NCI-H2029 treated with DMSO at 0.1 percent for 48 hours (cell line): ENCODE results near the gene CDC14A.
A peak's percentile ranks its signal among the peaks of the same experiment; 100 is the strongest.
"Not testable (repeated sequence)": the region's sequence is repeated elsewhere in the genome, so short reads cannot be mapped to it uniquely, and the experiment has no call there.

Experiments
- DNase-seq: peaks from one replicate; lab custom pipeline; 2025; lab: John Stamatoyannopoulos, UW

Gene CDC14A

DNA sequence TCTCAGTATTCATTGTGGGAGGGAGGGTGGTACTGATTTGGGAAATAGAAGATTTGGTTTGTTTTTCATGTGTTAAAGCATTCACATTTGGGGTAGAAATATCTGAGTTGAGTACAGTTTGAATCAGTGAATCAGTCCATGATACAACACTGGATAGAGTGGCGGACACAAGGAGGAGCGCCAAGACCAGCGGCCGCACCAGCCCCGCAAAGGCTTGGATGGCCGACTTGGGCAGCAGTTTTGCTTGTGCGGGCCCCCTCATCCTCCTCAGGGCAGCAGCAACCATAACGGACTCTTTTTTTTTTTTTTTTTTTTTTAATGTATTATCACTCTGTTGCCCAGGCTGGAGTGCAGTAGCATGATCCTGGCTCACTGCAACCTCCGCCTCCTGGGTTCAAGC is 20.0 kb upstream of the CDC14A start:
- DNase-seq, result no peak

DNA sequence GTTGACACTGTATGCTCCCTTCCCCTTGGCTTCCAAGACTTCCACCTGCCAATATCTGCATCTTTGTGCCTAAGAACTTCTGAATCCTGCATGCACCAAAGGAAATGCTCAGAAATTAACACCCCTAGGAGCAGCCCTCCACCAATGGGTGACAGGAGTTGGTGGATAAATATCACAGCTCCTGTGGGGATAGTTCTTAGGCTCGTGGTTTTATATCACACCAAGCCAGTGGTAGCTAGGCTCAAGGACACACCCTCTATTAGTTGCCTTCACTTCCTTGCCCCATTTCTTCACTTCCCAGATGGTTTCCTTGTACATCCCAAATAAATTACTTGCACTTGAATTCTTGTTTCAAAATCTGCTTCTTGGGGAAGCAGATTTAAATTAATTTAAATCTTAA is 16.9 kb upstream of the CDC14A start:
- DNase-seq, result no peak

DNA sequence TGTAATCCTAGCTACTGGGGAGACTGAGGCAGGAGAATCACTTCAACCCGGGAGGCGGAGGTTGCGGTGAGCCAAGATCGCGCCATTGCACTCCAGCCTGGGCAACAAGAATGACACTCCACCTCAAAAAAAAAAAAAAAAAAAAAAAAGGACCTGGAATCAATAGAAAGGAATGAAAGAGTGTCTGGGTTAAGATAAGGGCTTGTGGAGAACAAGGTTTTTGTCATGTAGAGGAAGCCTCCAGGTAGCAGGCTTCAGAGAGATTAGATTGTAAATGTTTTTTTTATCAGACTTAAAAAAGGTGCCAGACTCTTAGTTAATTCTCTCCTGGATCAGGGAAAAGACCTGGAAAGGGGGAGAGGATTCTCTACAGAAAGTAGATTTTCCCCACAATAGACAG is 14.4 kb upstream of the CDC14A start:
- DNase-seq, result not testable (repeated sequence)

GRCh38 chr1:100339735-100340134 is 12.6 kb upstream of the CDC14A start:
- not testable (repeated sequence) for DNase-seq

- DNase-seq, result no peak
These were observed 11.8 kb upstream of the CDC14A start for GRCh38 chr1:100340494-100340893.

GRCh38 chr1:100342348-100342747 is 10.0 kb upstream of the CDC14A start:
- no peak for DNase-seq

DNA sequence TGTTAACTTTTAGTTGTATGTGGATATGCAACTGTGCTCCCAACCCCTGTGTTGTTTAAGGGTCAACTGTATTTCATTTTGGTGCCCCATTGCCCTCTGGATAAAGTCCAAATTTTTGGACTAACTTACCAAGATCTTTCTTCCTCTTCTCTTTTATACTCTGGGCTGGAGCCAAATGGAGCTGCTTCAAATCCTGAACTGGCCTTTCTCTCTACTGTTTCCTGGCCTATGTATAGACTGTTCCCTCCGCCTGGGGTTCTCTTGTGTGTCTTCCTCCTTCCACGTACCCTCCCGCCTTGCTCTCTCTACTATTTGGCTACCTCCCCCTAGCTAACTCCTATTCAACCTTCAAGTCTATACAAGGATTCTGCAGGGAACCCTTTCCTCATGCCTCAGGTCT is 8.4 kb upstream of the CDC14A start:
- no peak for DNase-seq

DNA sequence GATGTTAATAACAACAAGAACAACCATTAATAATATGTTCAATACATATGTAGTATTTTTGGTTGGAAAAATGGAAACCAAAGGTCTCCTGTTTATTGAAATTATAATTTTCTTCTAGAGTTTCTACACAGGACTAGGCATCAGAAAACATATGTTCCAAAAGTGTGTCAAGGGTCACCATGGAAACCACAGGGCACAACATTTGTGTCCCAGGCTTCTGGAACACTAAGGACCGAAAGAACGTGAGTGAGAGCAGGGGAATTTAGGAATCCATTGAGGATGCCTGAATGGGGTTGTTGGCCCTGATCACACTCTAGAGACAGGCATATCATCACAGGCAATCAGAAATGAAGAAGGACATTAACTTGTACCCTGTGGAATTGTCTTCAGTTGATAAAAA is 7.5 kb upstream of the CDC14A start:
- no peak for DNase-seq

DNA sequence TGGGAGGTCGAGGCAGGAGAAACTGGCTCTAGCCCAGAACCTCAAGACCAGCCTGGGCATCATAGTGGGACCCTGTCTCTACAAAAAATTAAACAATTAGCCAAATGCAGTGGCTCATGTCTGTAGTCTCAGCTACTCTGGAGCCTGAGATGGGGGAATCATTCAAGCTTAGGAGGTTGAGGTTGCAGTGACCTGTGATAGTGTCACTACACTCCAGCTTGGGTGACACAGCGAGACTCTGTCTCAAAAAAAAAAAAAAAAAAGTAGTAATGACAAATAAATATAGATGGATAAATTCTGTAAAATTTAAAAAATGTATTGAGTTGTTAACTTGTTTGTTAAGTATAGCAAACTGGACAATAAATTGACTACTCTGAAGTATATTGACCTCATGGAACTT is 5.9 kb upstream of the CDC14A start:
- no peak for DNase-seq

GRCh38 chr1:100347009-100347966 is 5.0 kb upstream of the CDC14A start:
- DNase-seq, result no peak

DNA sequence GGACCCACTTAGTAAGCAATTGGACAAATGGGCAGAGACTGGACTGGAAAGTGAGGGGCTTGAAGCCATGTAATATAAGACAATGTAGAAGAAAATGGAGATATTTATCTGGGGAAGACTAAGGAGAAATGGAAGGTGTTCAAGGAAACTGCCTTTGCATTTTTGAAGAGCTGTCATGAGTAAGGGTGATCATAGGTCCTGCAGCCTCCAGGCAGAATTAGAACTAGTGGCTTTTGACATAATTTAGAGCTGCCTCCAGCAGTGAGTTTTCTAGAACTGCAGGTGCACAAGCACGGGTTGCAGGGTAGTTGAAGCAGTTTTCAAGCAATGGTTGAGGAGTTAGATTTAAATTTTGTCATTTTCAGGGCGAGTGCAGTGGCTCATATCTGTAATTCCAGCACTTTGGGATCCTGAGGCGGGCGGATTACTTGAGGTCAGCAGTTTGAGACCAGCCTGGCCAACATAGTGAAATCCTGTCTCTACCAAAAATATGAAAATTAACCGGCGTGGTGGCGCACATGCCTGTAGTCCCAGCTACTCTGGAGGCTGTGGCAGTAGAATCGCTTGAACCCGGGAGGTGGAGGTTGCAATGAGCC is 3.7 kb upstream of the CDC14A start:
- no peak for DNase-seq

DNA sequence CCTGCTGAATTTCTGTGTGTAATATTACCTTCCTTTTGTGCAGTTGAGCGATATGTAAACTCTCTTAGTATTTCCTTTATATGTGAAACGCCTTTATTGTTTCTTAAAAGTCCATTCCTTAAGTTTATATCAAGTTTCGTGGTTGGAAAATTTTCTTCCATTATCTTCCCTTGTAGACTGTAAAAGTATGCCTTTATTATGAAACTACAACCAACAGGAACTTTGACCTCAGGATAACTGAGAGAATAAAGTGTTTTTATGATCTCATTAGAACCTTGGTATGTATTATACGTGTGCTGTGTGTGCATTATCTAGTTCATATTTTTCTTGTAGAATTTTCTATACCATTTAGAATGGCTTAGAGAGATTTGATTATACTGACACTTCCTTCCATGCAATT is 3.1 kb upstream of the CDC14A start:
- DNase-seq, result no peak

- DNase-seq, result no peak
These were observed 1.6 kb upstream of the CDC14A start for GRCh38 chr1:100350787-100351094.

GRCh38 chr1:100351095-100351887 is 1.0 kb upstream of the CDC14A start:
- peak; percentile 55 for DNase-seq

DNA sequence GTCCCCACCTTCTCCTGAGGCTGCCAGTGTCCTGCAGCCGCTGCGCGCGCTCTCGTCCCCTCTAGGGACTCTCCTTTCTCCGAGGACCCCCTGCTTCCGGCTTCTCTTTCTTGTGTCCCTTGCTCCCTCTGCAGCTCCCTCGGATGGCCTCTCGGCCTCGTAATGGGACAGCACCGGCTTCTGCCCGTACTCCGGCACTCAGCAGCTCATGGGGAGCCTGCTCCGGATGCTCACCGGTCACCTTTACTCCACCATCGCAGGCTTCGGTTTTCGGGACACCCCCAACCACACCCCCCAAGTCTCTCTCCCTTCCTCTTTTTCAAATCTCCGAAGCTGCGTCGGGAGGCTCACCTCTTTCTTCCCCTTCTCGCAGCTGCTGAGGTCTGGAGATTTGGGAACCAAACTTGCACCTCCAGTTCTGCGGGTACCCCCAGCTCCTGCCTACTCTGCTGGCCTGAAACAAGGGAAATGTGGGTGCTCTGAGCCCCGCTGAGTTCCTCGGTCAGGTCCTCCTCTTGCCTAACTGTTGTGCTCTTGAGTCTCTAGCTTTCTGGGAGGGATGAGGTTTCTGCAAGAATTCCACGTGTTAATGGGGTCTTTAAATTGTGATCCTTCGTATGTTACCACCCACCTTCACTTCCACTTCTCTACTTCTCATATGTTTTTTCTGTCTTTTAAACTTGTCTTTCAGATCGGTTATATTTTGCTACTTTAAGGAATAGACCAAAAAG is 930 bp downstream of the CDC14A start:
- no peak for DNase-seq

- no peak for DNase-seq
These were observed 1.7 kb downstream of the CDC14A start for GRCh38 chr1:100353988-100354387.

DNA sequence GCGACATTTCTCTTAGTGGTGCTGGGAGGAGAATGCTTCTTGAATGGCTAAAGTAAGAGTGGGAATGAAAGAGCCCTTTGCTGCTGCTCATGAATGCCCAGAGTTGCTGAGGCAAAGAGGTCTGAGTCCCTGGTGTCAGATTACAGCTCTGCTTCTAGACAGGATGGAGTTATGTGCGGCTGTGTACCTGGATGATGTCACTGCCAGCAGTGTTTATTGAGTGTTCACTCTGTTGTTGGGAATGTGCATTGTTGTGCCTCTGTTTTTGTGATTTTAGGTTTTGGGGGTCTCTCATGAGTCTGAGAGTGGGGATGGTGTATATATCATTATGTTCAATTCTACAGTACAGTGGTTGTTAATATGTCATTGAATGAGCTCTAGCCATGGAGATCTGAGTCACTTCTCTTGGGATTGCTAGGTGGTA is 2.7 kb downstream of the CDC14A start:
- DNase-seq, result peak; percentile 83

DNA sequence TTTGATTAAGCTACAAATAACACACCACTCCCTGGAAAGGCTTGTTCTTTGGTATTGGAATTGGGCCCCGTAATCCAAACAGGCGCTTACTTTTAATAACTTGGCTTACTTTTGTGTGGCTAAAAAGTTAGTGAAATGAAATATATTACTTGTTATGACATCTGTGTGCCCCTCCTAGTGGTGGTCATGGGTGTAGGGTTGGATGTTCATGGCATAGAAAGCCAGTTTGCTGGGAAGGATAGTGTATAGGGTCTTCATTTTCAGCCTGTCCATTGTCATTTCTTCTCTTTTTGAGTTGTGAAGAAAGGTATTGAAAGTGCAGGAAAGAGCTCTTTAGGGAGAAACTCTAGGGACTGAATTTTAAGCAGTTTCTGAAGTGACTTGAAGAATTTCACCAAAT is 5.9 kb downstream of the CDC14A start:
- DNase-seq, result no peak

- no peak for DNase-seq
These were observed 6.8 kb downstream of the CDC14A start for GRCh38 chr1:100359139-100359538.

DNA sequence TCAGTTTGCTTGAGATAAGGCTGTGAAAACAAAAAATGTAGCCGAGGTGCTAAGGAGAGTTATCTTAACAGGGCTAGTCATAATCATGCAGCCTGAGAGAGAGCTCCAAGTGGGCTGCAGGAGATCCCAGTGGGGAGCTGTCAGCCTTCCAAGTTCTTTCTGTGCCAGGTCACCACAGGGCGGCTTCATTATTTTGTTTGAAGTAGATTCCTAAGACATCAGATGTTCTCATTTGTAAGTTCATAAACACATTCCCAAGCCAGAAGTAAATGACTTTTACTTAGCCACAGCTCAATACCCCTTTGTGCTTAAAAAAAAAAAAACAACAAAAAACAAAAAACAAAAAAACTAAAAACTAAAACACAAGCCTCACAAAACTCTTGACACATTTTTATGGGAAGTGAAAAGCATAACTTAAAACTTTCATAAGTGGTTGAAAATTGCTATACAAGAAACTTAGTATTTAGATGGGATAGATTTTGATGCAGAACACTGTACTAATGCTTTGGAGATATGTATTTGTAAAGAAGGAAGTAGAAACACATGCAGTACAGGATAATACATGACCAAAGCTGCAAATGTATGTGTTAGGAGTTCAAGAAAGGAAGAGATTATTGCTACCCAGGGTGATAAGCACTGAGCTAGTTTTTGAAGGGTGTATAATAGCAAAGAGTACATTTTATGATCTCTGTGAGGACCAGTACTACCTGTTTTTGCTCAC is 8.6 kb downstream of the CDC14A start:
- no peak for DNase-seq

DNA sequence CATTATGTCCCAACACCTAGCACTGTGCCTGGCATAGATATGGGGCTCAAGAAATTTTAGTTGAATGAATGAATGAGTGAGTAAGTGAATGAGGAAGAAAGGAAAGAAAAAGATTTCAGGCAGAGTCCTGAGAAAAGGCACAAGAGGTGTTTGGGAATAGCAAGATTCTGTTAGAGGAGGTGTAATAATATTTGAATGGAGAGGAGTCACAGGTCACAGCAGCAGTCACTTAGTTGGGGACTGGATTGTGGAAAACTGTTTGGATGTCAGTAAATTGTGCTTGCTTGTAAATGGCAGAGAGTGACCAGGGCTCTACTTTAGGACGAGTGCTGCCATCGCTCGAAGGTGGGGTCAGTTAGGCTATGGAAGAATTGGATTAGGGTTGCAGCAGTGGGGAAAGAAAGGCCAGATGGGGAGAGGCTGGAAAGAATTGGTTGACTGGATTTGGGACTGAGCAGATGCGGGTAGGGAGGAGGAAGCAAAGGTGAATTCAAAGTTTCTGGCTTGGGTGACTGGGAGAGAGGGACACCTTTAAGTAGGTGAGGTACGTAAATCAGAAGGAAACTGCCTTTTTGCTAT is 9.3 kb downstream of the CDC14A start:
- no peak for DNase-seq
